Neural crest cell (in vitro differentiated cells): Measurements from ENCODE around the gene CLPSL2. TPM values are rescaled to one million over a fixed set of nuclear protein-coding genes. Genes with fewer than 3 reads are reported as not detected.

Source experiments
- DNase-seq: peaks from one replicate; pipeline ENCODE4 v3.0.0; 2021; ENCODE audit warnings: low read depth, mixed read lengths, low spot score
- H3K27ac Mint-ChIP-seq: one replicate; pipeline ENCODE4 v1.8.0; 2021; ENCODE audit warnings: mild to moderate bottlenecking, mixed read lengths; ENCODE audit not compliant: unreplicated experiment
- H3K27me3 Mint-ChIP-seq: 2 replicates; pipeline ENCODE4 v1.8.0; 2021; ENCODE audit warnings: low read depth, mild to moderate bottlenecking, mixed read lengths
- H3K36me3 Mint-ChIP-seq: 2 replicates; pipeline ENCODE4 v1.8.0; 2021; ENCODE audit warnings: low read depth, mild to moderate bottlenecking, mixed read lengths
- H3K4me1 Mint-ChIP-seq: 2 replicates; pipeline ENCODE4 v1.8.0; 2021; ENCODE audit warnings: mixed read lengths
- H3K4me3 Mint-ChIP-seq: one replicate; pipeline ENCODE4 v1.8.0; 2021; ENCODE audit warnings: mild to moderate bottlenecking, mixed read lengths
- H3K9me3 Mint-ChIP-seq: 2 replicates; pipeline ENCODE4 v1.8.0; 2021; ENCODE audit warnings: mixed read lengths
- CTCF ChIP-seq: fragments of 200-600 bp; sonication (generic); conservative IDR thresholded peaks from 2 replicates; pipeline ENCODE4 v1.5.0; 2021; ENCODE audit warnings: antibody characterized with exemption, mild to moderate bottlenecking
- total RNA-seq: library from RNA; stranded (reverse); gene quantifications from 2 replicates; pipeline ENCODE4 v1.2.1, GENCODE V29; 2021

CLPSL2 gene
- total RNA-seq, 1 donor from 2014 or later = not detected

- Mint-ChIP-seq H3K9me3 (no peaks in the 10 kb centered on the region), H3K4me1 (no peaks in the 10 kb centered on the region)
These were observed 34.7 kb downstream of the CLPSL2 start for GRCh38 chr6:35810971-35811698.

GRCh38 chr6:35811699-35811995 lies 35.2 kb downstream of the CLPSL2 start:
- no peak for TF ChIP-seq CTCF
- no peaks in the 10 kb centered on the region for H3K9me3 Mint-ChIP-seq
- H3K4me3 Mint-ChIP-seq = no peak overlapping the region
- no peaks in the 10 kb centered on the region for H3K36me3 Mint-ChIP-seq
- DNase-seq = no peak
- H3K4me1 Mint-ChIP-seq = no peaks in the 10 kb centered on the region
- H3K27me3 Mint-ChIP-seq = peaks cover 9% of the 10 kb centered on the region
- H3K27ac Mint-ChIP-seq = no peak overlapping the region

More at GRCh38 chr6:35810971-35811698, 34.7 kb downstream of the CLPSL2 start:
- Mint-ChIP-seq H3K4me3 (no peak overlapping the region), H3K36me3 (no peaks in the 10 kb centered on the region), H3K27me3 (peaks cover 14% of the 10 kb centered on the region), H3K27ac (no peak overlapping the region)
- no peak for TF ChIP-seq CTCF
- no peak for DNase-seq

DNA sequence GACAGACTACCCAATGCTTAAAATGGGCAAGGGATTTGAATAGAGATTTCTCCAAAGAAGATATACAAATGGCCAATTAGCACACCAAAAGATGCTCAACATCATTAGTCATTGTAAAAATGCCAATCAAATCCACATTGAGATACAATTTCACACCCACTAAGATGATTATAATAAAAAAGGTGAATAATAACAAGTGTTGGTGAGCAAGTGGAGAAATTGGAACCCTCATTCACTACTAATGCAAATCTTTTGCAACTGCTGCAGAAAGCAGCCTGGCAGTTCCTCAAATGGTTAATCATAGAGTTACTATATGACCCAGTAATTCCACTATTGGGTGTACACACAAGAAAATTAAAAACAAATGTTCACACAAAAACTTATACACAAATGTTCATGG lies 41.1 kb downstream of the CLPSL2 start:
- no peaks in the 10 kb centered on the region for H3K36me3 Mint-ChIP-seq
- DNase-seq = no peak
- H3K4me1 Mint-ChIP-seq = no peaks in the 10 kb centered on the region
- no peaks in the 10 kb centered on the region for H3K9me3 Mint-ChIP-seq
- H3K27me3 Mint-ChIP-seq = no peaks in the 10 kb centered on the region
- H3K4me3 Mint-ChIP-seq = no peak overlapping the region
- no peak for TF ChIP-seq CTCF
- H3K27ac Mint-ChIP-seq = no peak overlapping the region

GRCh38 chr6:35823601-35824000 lies 47.2 kb downstream of the CLPSL2 start:
- Mint-ChIP-seq H3K9me3 (peaks cover 2% of the 10 kb centered on the region), H3K4me1 (no peaks in the 10 kb centered on the region), H3K27me3 (peaks cover 2% of the 10 kb centered on the region), H3K4me3 (no peak overlapping the region), H3K27ac (no peak overlapping the region), H3K36me3 (no peaks in the 10 kb centered on the region)
- DNase-seq = no peak
- no peak for TF ChIP-seq CTCF

- H3K4me3 Mint-ChIP-seq = no peak overlapping the region
- H3K4me1 Mint-ChIP-seq = no peaks in the 10 kb centered on the region
- H3K27me3 Mint-ChIP-seq = peaks cover 2% of the 10 kb centered on the region
- no peaks in the 10 kb centered on the region for H3K36me3 Mint-ChIP-seq
- H3K27ac Mint-ChIP-seq = no peak overlapping the region
- no peak for DNase-seq
- TF ChIP-seq CTCF = no peak
- peaks cover 4% of the 10 kb centered on the region for H3K9me3 Mint-ChIP-seq
These were observed 48.3 kb downstream of the CLPSL2 start for GRCh38 chr6:35824552-35825192.

Other genes starting within 250 kb of the CLPSL2 start
- gene FKBP5, start 87.7 kb upstream of the CLPSL2 start, total RNA-seq = 39.6 and 40.4 TPM in 2 replicates
- 2.7 and 2.9 TPM in 2 replicates for gene ARMC12, start 39.6 kb upstream of the CLPSL2 start, total RNA-seq
- not detected in 2 replicates for gene CLPSL1, start 4.4 kb downstream of the CLPSL2 start, total RNA-seq
- gene CLPS, start 20.7 kb downstream of the CLPSL2 start, total RNA-seq = not detected in 2 replicates
- gene LHFPL5, start 28.8 kb downstream of the CLPSL2 start, total RNA-seq = not detected in 2 replicates
- 105 and 113 TPM in 2 replicates for gene SRPK1, start 144.5 kb downstream of the CLPSL2 start, total RNA-seq
- 0.14 and 0.33 TPM in 2 replicates for gene SLC26A8, start 248.0 kb downstream of the CLPSL2 start, total RNA-seq